Measurements from ENCODE around the gene CMIP. TPM values are rescaled to one million over a fixed set of nuclear protein-coding genes. Genes with fewer than 3 reads are reported as not detected.

CMIP gene
- total RNA-seq, 1 donor from 2014 or later, result 46.6 TPM

DNA sequence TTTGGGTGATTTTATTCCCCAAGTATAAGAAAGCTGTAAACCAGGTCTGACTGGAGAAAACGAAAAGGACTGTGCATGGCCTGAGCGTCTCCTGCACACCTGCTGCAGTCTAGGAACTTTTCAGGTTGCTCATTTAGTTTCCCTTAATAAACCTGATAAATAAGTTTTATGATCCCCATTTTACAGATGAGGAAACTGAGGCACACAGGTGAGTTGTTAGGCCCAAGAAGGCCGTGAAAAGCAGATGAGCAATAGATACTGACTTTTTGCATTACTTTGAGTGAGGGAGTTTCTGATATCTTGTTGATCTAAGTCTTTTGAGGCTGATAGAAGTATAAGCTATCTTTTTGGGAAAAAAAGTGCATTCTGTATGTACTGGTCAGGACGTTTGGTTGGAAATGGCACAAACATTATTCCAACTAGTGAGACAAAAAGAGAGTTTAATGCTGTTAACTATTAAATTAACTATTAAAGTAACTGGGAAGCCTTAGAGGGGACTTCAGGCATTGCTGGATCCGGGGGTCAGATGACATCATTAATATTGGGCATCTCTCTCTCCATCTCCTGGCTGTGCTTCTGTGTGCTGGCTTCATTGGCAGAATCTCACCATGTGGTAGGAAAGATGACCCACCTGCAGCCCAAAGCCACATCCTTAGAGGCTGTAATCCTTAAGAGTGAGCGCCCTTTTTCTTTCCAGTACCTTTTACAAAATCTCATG, 163.4 kb downstream of the CMIP start:
- H3K4me3 Mint-ChIP-seq, result no peak overlapping the region
- H3K36me3 Mint-ChIP-seq, result peaks cover 10% of the 10 kb centered on the region
- H3K27ac Mint-ChIP-seq, result no peak overlapping the region
- peaks cover 33% of the 10 kb centered on the region for H3K4me1 Mint-ChIP-seq (ENCODE audit: unreplicated experiment)
- TF ChIP-seq, protein P1, sequence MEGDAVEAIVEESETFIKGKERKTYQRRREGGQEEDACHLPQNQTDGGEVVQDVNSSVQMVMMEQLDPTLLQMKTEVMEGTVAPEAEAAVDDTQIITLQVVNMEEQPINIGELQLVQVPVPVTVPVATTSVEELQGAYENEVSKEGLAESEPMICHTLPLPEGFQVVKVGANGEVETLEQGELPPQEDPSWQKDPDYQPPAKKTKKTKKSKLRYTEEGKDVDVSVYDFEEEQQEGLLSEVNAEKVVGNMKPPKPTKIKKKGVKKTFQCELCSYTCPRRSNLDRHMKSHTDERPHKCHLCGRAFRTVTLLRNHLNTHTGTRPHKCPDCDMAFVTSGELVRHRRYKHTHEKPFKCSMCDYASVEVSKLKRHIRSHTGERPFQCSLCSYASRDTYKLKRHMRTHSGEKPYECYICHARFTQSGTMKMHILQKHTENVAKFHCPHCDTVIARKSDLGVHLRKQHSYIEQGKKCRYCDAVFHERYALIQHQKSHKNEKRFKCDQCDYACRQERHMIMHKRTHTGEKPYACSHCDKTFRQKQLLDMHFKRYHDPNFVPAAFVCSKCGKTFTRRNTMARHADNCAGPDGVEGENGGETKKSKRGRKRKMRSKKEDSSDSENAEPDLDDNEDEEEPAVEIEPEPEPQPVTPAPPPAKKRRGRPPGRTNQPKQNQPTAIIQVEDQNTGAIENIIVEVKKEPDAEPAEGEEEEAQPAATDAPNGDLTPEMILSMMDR (conservative IDR thresholded peaks at IDR 0.05), result no peak
- no peaks in the 10 kb centered on the region for H3K27me3 Mint-ChIP-seq
- no peak for DNase-seq (ENCODE audit: extremely low spot score, unreplicated experiment)
- H3K9me3 Mint-ChIP-seq, result no peaks in the 10 kb centered on the region

DNA sequence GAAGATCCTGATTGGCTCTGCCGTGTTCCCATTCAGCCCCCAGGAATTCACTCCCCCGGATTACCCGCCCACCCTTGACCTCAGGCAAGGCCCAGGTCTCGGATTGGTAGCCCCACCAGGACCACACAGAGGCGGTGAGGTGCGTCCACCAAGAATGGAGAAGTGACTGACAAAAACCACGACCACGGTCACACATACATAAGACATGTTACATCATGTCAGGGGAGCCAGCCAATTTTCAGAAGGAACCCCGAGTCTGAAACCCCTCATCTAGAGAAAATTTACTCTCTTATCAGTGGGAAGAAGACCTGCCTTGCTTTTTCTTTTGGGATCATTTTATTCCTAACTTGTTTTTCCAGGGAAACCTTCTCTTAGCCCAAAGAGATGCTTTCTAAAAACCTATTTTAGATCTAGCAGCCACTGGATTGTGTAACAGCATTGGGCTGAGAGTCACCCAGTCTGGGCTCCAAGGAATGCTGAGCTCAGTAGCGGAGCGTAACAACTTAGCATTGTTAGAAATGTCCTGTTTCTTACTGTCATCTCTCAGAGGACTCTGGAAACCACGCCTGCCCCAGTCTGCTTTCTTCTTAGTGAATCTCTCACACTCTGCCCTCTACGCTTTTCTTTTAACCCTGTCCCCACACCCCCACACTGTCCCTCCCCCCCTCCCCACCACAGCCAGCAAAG, 164.1 kb downstream of the CMIP start:
- Mint-ChIP-seq H3K27ac (no peak overlapping the region), H3K9me3 (no peaks in the 10 kb centered on the region), H3K4me3 (no peak overlapping the region), H3K27me3 (no peaks in the 10 kb centered on the region), H3K4me1 (ENCODE audit: unreplicated experiment) (peaks cover 33% of the 10 kb centered on the region), H3K36me3 (peaks cover 10% of the 10 kb centered on the region)
- TF ChIP-seq, protein P1 (conservative IDR thresholded peaks at IDR 0.05), result no peak
- no peak for DNase-seq (ENCODE audit: extremely low spot score, unreplicated experiment)

DNA sequence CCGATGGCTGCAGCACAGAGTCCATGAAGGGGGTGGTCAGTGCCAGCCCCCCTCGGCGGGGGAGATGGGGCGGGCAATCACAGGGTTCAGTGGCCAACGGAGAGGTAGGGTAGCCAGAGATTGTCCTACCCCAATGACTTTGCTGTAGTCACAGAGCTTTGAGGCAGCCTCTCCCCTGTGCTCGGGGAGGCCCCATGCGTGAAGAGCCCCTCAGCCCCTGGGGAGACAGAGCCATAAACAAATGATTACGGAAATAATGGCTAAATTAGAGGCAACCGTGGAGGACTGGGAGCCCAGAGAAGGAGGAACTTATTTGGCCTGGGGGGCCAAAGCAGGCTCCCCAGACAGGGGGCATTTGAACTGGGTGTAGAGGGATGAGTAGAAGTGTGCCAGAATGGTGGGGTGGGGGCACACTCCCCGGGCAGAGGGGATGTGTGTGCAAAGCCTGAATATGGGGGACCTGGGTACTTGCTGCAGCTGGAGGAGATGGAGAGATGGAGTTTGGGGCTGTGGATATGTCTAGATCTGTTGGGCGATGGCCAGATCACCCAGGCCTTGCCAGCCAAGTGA, 164.8 kb downstream of the CMIP start:
- no peaks in the 10 kb centered on the region for H3K9me3 Mint-ChIP-seq

DNA sequence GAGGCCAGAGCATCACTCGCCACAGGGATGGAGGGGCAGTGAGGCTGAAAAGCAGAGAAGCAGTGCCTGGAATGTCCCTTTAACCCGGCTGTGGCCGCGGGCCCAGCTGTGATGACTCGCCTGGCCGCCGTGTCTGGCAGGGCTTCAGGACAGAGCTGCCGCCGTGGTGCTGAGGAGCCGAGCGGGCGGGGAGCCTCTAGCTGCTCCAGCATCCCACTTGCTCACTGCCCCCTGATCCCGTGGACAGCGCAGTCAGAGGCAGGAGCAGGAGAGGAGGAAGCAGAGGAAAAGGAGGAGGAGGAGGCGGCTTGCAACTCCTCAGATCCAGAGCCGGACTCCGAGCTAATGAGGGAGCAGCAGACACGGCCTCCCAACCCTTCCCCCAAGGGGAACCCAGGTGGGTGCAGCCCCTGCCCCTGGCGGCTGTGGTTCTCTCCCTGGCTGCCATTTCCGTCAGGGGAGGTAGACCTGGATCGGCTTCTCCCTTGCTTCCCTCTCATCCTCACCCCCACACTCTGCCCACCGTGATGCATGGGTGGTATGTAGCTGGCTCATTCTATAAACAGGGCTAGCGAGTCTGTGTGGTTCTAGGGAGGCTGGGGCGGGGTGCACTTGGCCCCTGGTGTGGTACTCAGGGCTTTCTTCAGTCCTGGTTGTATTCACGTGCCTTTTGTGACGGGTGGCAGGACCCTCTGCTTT, 165.7 kb downstream of the CMIP start:
- TF ChIP-seq, protein P1 (conservative IDR thresholded peaks at IDR 0.05), result no peak
- Mint-ChIP-seq H3K36me3 (peaks cover 10% of the 10 kb centered on the region), H3K4me1 (ENCODE audit: unreplicated experiment) (peaks cover 33% of the 10 kb centered on the region), H3K4me3 (no peak overlapping the region), H3K27me3 (no peaks in the 10 kb centered on the region), H3K9me3 (no peaks in the 10 kb centered on the region), H3K27ac (no peak overlapping the region)
- no peak for DNase-seq (ENCODE audit: extremely low spot score, unreplicated experiment)

More for the DNA sequence above, 164.8 kb downstream of the CMIP start:
- TF ChIP-seq, protein P1 (conservative IDR thresholded peaks at IDR 0.05), result no peak
- Mint-ChIP-seq H3K4me1 (ENCODE audit: unreplicated experiment) (peaks cover 33% of the 10 kb centered on the region), H3K27me3 (no peaks in the 10 kb centered on the region), H3K27ac (no peak overlapping the region), H3K4me3 (no peak overlapping the region), H3K36me3 (peaks cover 10% of the 10 kb centered on the region)
- no peak for DNase-seq (ENCODE audit: extremely low spot score, unreplicated experiment)

DNA sequence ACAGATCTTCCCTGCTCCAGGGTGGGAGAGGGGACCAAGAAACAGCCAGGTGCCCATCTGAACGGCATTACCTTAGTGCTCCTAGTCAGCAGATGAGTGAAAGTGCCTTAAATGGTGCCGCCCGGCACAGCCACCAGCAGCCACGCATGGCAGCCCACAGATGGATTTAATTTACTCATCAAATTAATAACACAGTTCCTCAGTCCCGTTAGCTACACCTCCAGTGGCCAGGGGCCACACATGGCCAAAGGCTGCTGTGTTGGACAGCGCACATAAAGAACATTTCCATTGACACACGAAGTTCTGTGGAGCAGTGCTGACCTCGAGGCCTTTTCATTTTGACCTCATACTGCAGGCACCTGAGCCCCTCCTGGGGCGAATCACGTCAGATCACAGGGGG, 166.3 kb downstream of the CMIP start:
- Mint-ChIP-seq H3K36me3 (peaks cover 10% of the 10 kb centered on the region), H3K4me3 (no peak overlapping the region), H3K4me1 (ENCODE audit: unreplicated experiment) (peaks cover 33% of the 10 kb centered on the region), H3K9me3 (no peaks in the 10 kb centered on the region), H3K27ac (peak overlapping the region; percentile 3), H3K27me3 (no peaks in the 10 kb centered on the region)
- TF ChIP-seq, protein P1 (conservative IDR thresholded peaks at IDR 0.05), result no peak
- no peak for DNase-seq (ENCODE audit: extremely low spot score, unreplicated experiment)
